ENCODE measurements around the gene CKMT1B.
"Not testable (repeated sequence)": the region's sequence is repeated elsewhere in the genome, so short reads cannot be mapped to it uniquely, and the experiment has no call there.

- not testable (repeated sequence) for TF ChIP-seq CTCF, POLR2A, POLR2AphosphoS5, EP300 (IDR thresholded peaks at IDR 0.05)
Measured at GRCh38 chr15:43592841-43593240, 986 bp upstream of the CKMT1B start.
